Left colon (tissue), 2 donors: ENCODE data around the gene AGPAT1. TPM values are rescaled to one million over a fixed set of nuclear protein-coding genes. Genes with fewer than 3 reads are reported as not detected.

ENCODE experiments used
- ATAC-seq: fragments of 200-7000 bp; cut with Tn5 transposase; one replicate; pipeline ENCODE4 v1.9.1; 2020; ENCODE audit warnings: mild to moderate bottlenecking, moderate library complexity
- DNase-seq, 2 donors: peaks; one replicate each; pipeline ENCODE4 v3.0.0-alpha.2; 2020
- intact Hi-C, 2 donors: fragments of 100-400 bp; cut with DNase I in 1 of 2; cut with micrococcal nuclease in 1 of 2; formaldehyde crosslinking; loops; one replicate each; pipeline versions ENCODE4 v1.11.2 to v1.14.0; 2022; cut with DNase I, micrococcal nuclease
- microRNA-seq, 2 donors: library from miRNA; unstranded; fragments of <30 nt; microRNA quantifications; one replicate each; pipeline versions ENCODE4 v1.1.0 to v1.2.0, GENCODE V29; 2020
- total RNA-seq, 2 donors: library from RNA; stranded (reverse); fragmentation: NEBNext Ultra II Directional; extraction: Animal tissue kit (Norgen Biotek cat#: 25700); gene quantifications; one replicate each; pipeline ENCODE4 v1.2.1, GENCODE V29; 2021
- donor health status: DM: no; HTN: no; CAD: no.
- donor health status: DM: yes; HTN: yes; CAD: no.

The AGPAT1 gene
- total RNA-seq, 2 donors from 2014 or later = 44.4 to 55.0 TPM

DNA sequence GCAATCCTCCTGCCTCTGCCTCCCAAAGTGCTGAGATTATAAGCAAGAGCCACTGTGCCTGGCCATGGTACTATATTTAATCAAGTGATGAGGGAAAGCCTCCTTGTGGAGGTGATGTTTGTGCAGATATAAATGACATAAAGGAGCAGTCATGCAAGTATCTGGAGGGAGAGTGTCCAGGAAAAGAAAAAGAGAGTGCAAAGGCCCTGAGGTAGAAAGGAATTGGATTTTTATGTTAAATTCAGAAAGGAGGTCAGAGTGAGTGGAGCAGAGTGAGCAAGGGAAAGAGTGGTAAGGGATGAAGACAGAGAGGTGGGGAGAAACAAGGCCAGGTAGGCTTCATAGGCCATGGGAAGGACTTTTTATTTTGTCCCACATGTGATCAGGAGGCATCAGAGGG, 38.4 kb downstream of the AGPAT1 start:
- DNase-seq (no peak), ATAC-seq (no peak)
- intact Hi-C loops = no loop called here

- no peak for ATAC-seq
- no peak for DNase-seq
- intact Hi-C loops = no loop called here
Observed at GRCh38 chr6:32133786-32134185, 42.1 kb downstream of the AGPAT1 start.

GRCh38 chr6:32132110-32132509, 43.8 kb downstream of the AGPAT1 start:
- intact Hi-C loops = no loop called here
- ATAC-seq = no peak
- no peak for DNase-seq

DNA sequence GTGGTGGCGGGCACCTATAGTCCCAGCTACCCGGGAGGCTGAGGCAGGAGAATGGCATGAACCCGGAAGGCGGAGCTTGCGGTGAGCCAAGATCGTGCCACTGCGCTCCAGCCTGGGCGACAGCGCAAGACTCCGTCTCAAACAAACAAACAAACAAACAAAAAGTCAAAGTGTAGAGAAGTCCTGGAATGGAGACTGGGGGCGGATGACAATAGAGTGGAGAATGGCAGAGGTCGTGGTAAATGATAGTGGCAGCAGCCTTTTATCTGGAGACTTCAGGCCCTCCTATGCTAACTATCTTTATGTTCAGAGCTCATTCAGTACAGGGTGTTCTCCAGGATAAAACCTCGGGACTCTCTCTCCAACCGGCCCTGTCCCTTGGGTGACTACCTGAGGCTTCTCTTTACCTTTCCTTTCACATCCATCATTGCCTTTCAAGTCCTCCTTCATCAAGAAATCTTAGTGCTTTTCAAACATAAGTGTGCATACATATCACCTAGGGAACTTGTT, 44.4 kb downstream of the AGPAT1 start:
- DNase-seq (no peak), ATAC-seq (no peak)
- intact Hi-C loops = no loop called here

GRCh38 chr6:32129297-32130088, 46.4 kb downstream of the AGPAT1 start:
- peak; percentile 61 for ATAC-seq
- no peak for DNase-seq
- intact Hi-C loops = no loop called here

GRCh38 chr6:32128751-32129296, 47.1 kb downstream of the AGPAT1 start:
- intact Hi-C loops = no loop called here
- DNase-seq (no peak), ATAC-seq (no peak)

DNA sequence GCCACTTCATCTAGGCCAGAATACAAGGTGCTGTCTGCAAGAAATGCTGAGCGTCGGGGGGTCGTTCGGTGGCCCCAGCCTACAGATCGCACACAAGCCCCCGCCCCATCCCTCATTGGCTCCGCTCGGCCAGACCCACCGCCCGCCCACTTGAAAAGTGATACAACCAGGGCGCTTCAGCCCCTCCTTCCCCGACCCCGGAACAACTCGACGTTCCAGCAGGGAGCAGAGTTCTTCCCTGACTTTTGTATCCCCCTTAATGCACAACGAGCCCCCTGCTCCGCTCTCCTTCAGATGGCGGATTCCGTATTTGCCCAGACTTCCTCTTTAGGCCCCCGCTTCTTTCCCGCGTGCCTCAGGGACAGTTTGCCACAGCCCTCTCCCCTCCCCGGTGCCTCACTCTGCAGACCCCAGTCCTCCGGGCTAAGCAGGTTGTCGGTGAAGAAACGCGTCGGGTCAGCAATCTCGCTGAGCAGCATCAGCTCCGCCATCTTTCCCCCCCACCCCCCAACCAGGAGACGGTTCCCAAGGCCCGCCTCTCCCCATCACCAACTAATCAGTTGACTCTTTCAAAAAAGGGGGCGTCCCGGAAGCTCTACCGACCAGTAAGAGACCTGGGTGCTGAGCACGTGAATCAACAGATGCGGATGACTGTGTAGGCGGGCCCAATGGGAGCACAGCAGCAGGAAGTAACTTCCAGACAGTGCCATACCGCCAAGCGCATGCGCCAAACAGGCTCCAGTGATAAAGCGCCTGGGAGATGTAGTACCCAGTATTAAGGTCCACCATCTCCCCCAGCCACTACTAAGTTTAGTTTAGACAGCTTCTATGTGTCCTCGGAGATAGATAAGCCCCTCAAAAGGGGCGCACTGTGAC, 47.9 kb downstream of the AGPAT1 start, which contains the start of gene ATF6B:
ATF6B (minus strand) TSS at position 530 of the 876 bp plus-strand sequence; CDS start at position 491, 39 bp downstream.
- DNase-seq (peak; percentile 97 to 100), ATAC-seq (peak; percentile 87)
- intact Hi-C loops = no loop called here

DNA sequence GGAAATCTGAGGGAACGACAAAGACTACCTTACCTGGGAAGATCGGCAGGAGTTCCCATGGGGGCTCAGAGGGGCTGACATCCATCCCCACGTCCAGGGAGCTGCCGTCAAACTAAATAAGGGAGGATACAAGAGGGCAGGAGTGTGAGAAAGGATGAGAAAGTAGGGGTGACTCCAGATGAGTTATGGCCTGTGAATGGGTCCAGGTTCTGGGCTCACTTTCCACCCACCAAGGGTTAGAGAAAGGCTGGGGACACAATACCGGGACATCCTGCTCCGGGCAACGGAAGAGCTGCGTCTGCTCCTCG, 48.5 kb downstream of the AGPAT1 start:
- no peak for ATAC-seq
- no peak for DNase-seq
- intact Hi-C loops = no loop called here

GRCh38 chr6:32126880-32127279, 49.0 kb downstream of the AGPAT1 start:
- intact Hi-C loops = no loop called here
- ATAC-seq = no peak
- DNase-seq = no peak

DNA sequence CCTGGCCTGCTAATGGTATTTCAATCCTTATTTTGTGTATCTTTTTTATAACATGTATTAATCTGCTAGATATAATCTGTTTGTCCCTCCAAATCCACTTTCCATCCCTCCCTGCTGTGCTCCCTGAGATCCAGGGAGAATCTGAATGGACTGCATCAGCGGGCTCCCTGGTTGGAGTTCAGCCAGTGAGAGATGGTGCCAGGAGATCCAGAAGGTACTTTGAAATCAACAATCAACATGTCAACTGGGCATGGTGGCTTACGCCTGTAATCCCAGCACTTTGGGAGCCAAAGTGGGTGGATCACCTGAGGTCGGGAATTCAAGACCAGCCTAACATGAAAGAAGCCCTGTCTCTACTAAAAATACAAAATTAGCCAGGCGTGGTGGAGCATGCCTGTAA, 52.2 kb downstream of the AGPAT1 start:
- intact Hi-C loops = no loop called here
- no peak for ATAC-seq
- DNase-seq = no peak

- intact Hi-C loops = no loop called here
- ATAC-seq = no peak
- no peak for DNase-seq
Observed at GRCh38 chr6:32120573-32121059, 55.3 kb downstream of the AGPAT1 start.

DNA sequence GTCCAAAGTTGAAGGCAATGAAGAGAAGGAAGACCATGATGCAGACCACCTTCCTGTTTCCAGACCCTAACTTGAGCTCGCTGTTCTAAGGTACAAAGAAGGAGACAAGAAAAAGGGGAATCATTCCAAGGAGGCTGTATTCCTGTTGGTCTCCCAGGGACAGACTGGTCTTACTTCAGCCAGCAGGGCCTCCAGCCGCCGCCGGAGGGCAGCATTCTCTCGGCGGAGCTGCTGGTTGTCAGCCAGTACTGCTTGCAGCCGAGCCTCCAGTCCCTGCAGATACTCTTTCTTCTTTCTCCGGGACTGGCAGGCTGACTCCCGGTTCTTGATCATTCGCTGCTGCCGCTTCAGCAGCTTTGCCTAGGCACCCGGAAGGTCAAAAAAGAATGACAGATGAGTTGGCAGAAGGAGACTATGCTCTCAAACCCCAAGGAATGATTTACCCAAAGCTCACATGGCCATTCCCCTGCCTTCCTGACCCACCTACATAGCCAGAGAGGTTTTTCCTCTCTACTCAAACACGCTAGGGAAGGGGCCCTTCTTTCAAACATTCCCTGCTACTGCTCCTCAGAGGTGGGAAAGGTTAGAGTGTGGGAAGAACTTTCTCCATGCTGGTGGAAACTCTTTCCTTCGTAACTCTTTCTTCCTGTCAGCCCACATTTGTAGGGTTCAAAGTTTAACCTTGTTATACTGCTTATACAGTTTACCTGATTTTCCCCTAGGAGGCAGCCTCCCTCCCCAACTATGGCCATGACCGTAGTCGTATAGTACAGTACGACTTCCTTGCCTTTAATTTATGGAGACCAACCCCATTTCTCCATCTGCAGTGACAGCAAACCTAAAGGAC, 56.9 kb downstream of the AGPAT1 start:
- intact Hi-C loops = loop anchor here in 1 of 2 donors (5.0 to 10.0 kb wide), 2 partner anchors 76 to 123 kb away; partner anchors contain the start of genes GPSM3 and PBX2
- DNase-seq = peak; percentile 82 to 88
- peak; percentile 94 for ATAC-seq

Small RNA genes within 50 kb of the gene (microRNA-seq; reads per million reads assigned to microRNA genes)
- gene MIR6721 (0.53 to 1.4 reads per million in 2 donors), gene MIR6833 (0 to 1.1 reads per million in 2 donors)

Other genes with a start within 250 kb of the AGPAT1 start
- gene C2, start 248.4 kb downstream of the AGPAT1 start, total RNA-seq = 10 to 100 TPM in 1 of 2 donors, 1 to 10 TPM in 1; 6.1 to 18.2 TPM
- 10 to 100 TPM; 22.2 to 58.8 TPM for gene CFB, start 230.0 kb downstream of the AGPAT1 start, total RNA-seq
- gene NELFE, start 217.1 kb downstream of the AGPAT1 start, total RNA-seq = 10 to 100 TPM; 47.9 to 51.3 TPM
- 10 to 100 TPM; 55.4 to 70.8 TPM for gene SKIC2, start 216.9 kb downstream of the AGPAT1 start, total RNA-seq
- 10 to 100 TPM; 14.4 to 15.8 TPM for gene DXO, start 203.9 kb downstream of the AGPAT1 start, total RNA-seq
- 10 to 100 TPM in 1 of 2 donors, 1 to 10 TPM in 1; 4.1 to 40.0 TPM for gene C4A, start 194.0 kb downstream of the AGPAT1 start, total RNA-seq
- gene C4B, start 161.3 kb downstream of the AGPAT1 start, total RNA-seq = 10 to 100 TPM in 1 of 2 donors, 1 to 10 TPM in 1; 3.8 to 31.2 TPM
- under 1 TPM in 1 of 2 donors, not detected in 1; 0.15 TPM for gene CYP21A2, start 137.7 kb downstream of the AGPAT1 start, total RNA-seq
- gene TNXB, start 66.7 kb downstream of the AGPAT1 start, total RNA-seq = 10 to 100 TPM; 19.4 to 35.9 TPM
- 100 to 1,000 TPM in 1 of 2 donors, 10 to 100 TPM in 1; 83.7 to 111 TPM for gene ATF6B, start 47.8 kb downstream of the AGPAT1 start, total RNA-seq
- gene FKBPL, start 45.8 kb downstream of the AGPAT1 start, total RNA-seq = 1 to 10 TPM; 4.6 to 4.9 TPM
- 1 to 10 TPM; 1.0 to 2.0 TPM for gene PRRT1, start 24.1 kb downstream of the AGPAT1 start, total RNA-seq
- 10 to 100 TPM; 18.8 to 19.9 TPM for gene PPT2, start 21.9 kb downstream of the AGPAT1 start, total RNA-seq
- 10 to 100 TPM; 13.7 to 19.9 TPM for gene EGFL8, start 11.5 kb downstream of the AGPAT1 start, total RNA-seq
- gene RNF5, start 2.3 kb upstream of the AGPAT1 start, total RNA-seq = 100 to 1,000 TPM in 1 of 2 donors, 10 to 100 TPM in 1; 87.2 to 104 TPM
- 1 to 10 TPM; 4.4 TPM for gene AGER, start 8.2 kb upstream of the AGPAT1 start, total RNA-seq
- 10 to 100 TPM; 41.5 to 49.6 TPM for gene PBX2, start 14.1 kb upstream of the AGPAT1 start, total RNA-seq
- 10 to 100 TPM in 1 of 2 donors, 1 to 10 TPM in 1; 5.6 to 11.1 TPM for gene GPSM3, start 16.6 kb upstream of the AGPAT1 start, total RNA-seq
- 1 to 10 TPM; 4.1 to 4.3 TPM for gene NOTCH4, start 48.0 kb upstream of the AGPAT1 start, total RNA-seq
- not detected for gene TSBP1, start 195.8 kb upstream of the AGPAT1 start, total RNA-seq
- not detected for gene BTNL2, start 231.1 kb upstream of the AGPAT1 start, total RNA-seq